SKM-1 (cell line): ENCODE results near the gene GSTA5.
"Not testable (repeated sequence)": the region's sequence is repeated elsewhere in the genome, so short reads cannot be mapped to it uniquely, and the experiment has no call there.

Source experiments
- DNase-seq: peaks from one replicate; lab custom pipeline; 2025; ENCODE audit not compliant: unreplicated experiment; lab: John Stamatoyannopoulos, UW

GSTA5 gene

GRCh38 chr6:52840763-52841585 lies at the start of gene GSTA5:
TSS of gene GSTA5 (minus strand) at chr6:52840813.
- DNase-seq, result no peak

- DNase-seq, result no peak
These were observed 49.4 kb upstream of the GSTA5 start for GRCh38 chr6:52890018-52890417.

- DNase-seq, result no peak
These were observed 47.4 kb upstream of the GSTA5 start for GRCh38 chr6:52887910-52888524.

GRCh38 chr6:52881996-52882841 lies 41.6 kb upstream of the GSTA5 start:
- DNase-seq, result peak; percentile 60

GRCh38 chr6:52881662-52881995 lies 41.0 kb upstream of the GSTA5 start:
- DNase-seq, result no peak

- DNase-seq, result no peak
These were observed 37.2 kb upstream of the GSTA5 start for GRCh38 chr6:52877786-52878185.

DNA sequence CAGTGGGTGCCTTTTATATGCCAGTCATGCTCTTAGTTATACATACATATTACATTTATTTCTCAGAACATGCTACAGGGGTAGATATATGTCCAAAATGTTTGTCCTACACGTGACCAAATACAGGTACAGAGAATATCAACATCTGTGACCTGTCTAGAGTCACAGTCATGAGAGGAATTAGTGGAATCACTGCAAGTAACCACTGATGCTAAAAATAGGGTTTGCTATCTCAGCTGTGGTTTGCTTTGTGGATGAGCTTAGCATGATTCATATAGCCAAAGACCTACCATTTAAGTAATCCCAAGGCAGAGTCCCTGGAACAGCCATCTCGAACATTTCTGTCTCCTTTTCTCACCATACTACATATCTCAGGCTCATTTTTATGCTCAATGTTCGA lies 36.6 kb upstream of the GSTA5 start:
- no peak for DNase-seq

GRCh38 chr6:52876056-52876787 lies 35.6 kb upstream of the GSTA5 start:
- no peak for DNase-seq

- no peak for DNase-seq
These were observed 31.4 kb upstream of the GSTA5 start for GRCh38 chr6:52872031-52872430.

GRCh38 chr6:52871621-52872020 lies 31.0 kb upstream of the GSTA5 start:
- no peak for DNase-seq

DNA sequence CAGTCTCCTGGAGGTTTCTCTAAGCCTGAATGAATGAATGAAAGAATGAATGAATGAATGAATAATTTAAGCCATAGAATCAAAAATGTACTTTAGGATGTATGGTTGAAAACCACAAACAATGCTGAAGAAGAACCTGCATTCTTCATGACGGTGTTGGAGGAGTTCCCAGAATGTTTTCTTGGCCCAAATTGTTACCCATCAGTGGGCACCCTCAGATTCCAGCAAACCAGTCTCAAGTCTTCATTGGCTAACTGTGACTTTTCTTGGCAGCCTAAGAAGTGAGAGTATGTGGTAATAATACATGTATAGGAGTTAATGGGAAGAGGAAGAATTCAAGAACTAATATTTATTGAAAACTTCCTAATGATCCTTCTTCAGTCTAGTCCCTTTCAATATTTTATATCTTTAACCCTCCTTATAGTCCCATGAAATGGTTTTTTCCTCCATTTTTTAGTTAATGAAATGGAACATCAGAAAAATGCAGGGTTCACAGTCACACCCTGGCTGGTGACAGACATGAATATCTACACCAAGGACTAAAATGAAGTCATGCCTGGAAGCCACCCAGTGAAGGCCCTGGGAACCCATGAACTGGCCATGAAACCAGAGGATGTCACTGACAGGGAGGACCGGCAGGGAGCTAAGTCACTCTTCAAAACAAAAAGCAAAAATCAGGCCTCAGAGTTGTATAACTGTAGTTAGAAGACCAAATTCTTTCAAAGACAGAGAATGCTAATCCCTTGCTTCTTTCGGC lies 29.9 kb upstream of the GSTA5 start:
- DNase-seq, result not testable (repeated sequence)

DNA sequence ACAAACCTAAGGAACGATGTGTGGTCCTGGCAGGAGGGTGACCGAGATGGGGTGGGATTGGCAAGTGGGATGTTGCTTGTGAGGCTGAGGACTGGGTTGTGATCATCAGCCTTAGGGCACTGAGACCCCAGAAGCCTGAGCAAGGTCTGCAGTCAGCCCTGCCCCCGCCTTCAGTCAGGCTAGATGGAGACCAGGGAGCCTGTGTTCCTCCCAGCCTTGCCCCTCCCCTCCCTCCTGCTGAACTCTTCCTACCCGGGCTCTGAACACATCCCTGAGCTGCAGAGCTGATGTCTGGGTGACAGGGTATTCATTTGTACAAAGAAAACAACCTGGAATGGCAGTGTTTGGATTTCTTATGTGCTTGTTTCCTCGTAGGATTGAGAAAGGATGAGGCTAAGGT lies 28.3 kb upstream of the GSTA5 start:
- DNase-seq, result not testable (repeated sequence)

DNA sequence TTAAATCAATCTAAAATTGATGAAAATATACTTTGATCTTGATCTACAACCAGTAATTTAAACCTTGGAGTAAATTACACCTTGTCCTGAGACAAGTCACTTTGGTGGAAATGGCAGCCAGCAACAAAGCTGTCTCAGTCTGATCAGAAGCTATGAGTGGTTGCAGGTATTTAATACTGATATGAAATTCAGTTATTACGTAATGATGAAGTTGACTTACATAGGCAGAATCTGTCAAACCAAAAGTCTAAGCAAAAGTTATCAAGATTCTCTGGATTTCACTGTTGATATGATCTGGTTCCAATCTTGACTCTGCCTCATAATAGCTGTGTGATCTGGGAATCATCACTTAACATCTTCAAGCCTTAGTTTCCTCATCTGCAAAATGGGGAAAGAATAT lies 27.6 kb upstream of the GSTA5 start:
- DNase-seq, result no peak

- DNase-seq, result not testable (repeated sequence)
These were observed 20.5 kb upstream of the GSTA5 start for GRCh38 chr6:52861151-52861550.

DNA sequence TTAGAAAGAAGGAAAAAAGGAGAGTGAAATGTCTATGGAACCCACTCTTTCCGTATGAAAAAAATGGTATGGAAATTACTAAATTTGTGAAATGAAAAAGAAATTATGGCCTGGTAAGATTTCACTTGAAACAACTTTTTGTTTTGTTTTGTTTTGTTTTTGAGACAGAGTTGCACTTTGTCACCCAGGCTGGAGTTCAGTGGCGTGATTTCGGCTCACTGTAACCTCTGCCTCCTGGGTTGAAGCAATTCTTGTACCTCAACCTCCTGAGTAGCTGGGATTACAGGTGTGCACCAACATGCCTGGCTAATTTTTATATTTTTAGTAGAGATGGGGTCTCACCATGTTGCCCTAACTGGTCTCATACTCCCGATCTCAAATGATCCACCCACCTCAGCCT lies 17.8 kb upstream of the GSTA5 start:
- DNase-seq, result no peak

DNA sequence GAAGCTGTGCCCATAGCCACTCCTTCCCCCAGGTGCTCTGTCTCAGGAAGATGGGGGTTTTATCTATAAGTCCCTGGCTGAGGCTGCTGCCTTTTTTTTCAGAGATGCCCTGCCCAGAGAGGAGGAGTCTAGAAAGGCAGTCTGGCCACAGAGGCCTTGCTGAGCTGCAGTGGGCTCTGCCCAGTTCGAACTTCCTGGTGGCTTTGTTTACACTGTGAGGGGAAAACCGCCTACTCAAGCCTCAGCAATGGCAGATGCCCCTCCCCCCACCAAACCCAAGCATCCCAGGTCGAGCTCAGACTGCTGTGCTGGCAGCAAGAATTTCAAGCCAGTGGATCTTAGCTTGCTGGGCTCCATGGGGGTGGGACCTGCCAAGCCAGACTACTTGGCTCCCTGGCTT lies 15.5 kb upstream of the GSTA5 start:
- not testable (repeated sequence) for DNase-seq

DNA sequence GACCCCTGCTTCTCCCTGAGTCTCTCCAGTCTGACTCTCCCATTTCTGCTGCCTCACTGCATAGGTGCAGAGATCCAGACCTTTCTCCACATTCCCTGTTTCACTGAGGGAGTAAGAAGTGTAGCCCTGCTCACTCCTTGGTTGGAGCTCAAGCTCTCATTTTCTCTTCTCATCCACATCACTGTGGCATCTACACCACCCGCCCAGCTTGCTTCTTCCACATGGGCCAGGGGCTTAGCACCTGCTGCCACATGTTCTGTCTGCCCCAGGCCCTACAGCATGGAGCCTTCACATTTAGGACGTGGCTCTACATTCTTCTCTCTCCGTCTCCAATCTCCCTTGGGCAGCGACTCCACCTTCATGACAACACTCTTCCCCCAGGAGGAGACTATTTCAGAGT lies 8.5 kb upstream of the GSTA5 start:
- DNase-seq, result no peak

GRCh38 chr6:52846002-52846401 lies 5.4 kb upstream of the GSTA5 start:
- DNase-seq, result no peak

DNA sequence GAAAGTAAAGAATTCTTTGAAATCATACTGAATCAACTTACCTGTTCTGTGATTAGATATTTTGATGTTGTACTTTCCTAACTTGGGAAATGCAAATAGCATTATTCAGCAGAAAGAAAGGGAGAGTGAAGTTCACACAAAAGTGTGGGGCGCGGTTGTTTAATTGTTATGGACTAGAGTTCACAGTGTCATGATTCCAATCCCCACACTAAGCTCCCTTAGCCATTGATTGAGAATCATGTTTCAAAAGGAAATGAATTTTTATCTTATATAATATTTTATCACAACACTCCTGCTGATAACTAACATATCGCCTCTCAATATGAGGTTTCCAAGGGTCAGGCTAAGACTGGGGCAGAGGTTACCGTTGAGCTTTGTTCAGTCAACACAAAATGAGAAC lies 3.0 kb upstream of the GSTA5 start:
- DNase-seq, result no peak
